GM18502 (cell line): Measurements from ENCODE around the gene GPC6.

Experiments
- ATAC-seq: cut with Tn5 transposase; IDR thresholded peaks from one replicate; pipeline ENCODE4 v1.9.1; 2021; ENCODE audit warnings: mild to moderate bottlenecking; ENCODE audit not compliant: unreplicated experiment, poor library complexity

Gene GPC6

GRCh38 chr13:93539914-93540313 is 313.3 kb downstream of the GPC6 start:
- ATAC-seq: no peak

GRCh38 chr13:93547886-93548285 is 321.3 kb downstream of the GPC6 start:
- no peak for ATAC-seq

GRCh38 chr13:93549326-93550005 is 322.9 kb downstream of the GPC6 start:
- ATAC-seq: no peak

GRCh38 chr13:93550236-93550635 is 323.6 kb downstream of the GPC6 start:
- ATAC-seq: no peak

- ATAC-seq: no peak
Observed at GRCh38 chr13:93552596-93552995, 326.0 kb downstream of the GPC6 start.

GRCh38 chr13:93554514-93554913 is 327.9 kb downstream of the GPC6 start:
- ATAC-seq: no peak

- ATAC-seq: no peak
Observed at GRCh38 chr13:93558637-93559036, 332.0 kb downstream of the GPC6 start.

- no peak for ATAC-seq
Observed at GRCh38 chr13:93559718-93560117, 333.1 kb downstream of the GPC6 start.

- no peak for ATAC-seq
Observed at GRCh38 chr13:93561576-93562225, 335.1 kb downstream of the GPC6 start.

GRCh38 chr13:93562676-93563075 is 336.1 kb downstream of the GPC6 start:
- ATAC-seq: no peak

GRCh38 chr13:93577105-93577504 is 350.5 kb downstream of the GPC6 start:
- ATAC-seq: no peak

GRCh38 chr13:93589788-93590187 is 363.2 kb downstream of the GPC6 start:
- no peak for ATAC-seq

GRCh38 chr13:93603043-93603442 is 376.4 kb downstream of the GPC6 start:
- ATAC-seq: no peak

GRCh38 chr13:93614776-93615175 is 388.2 kb downstream of the GPC6 start:
- ATAC-seq: no peak

- no peak for ATAC-seq
Observed at GRCh38 chr13:93620181-93620765, 393.7 kb downstream of the GPC6 start.

GRCh38 chr13:93621051-93621450 is 394.4 kb downstream of the GPC6 start:
- ATAC-seq: no peak

GRCh38 chr13:93621966-93622365 is 395.4 kb downstream of the GPC6 start:
- ATAC-seq: no peak

- no peak for ATAC-seq
Observed at GRCh38 chr13:93624311-93624777, 397.7 kb downstream of the GPC6 start.

GRCh38 chr13:93625536-93625935 is 398.9 kb downstream of the GPC6 start:
- ATAC-seq: no peak

- ATAC-seq: no peak
Observed at GRCh38 chr13:93628136-93628797, 401.7 kb downstream of the GPC6 start.

- no peak for ATAC-seq
Observed at GRCh38 chr13:93635616-93636032, 409.0 kb downstream of the GPC6 start.
